RCC 7860 (cell line): ENCODE measurements around the gene SUN5.

Experiments
- DNase-seq: peaks from one replicate; pipeline ENCODE4 v3.0.0-alpha.2; 2015; ENCODE audit warnings: low spot score
- FAIRE-seq: peaks from 2 replicates; lab custom pipeline; 2012; peaks lifted over from hg19 to GRCh38; lab: Jason Lieb, UNC

The SUN5 gene

DNA sequence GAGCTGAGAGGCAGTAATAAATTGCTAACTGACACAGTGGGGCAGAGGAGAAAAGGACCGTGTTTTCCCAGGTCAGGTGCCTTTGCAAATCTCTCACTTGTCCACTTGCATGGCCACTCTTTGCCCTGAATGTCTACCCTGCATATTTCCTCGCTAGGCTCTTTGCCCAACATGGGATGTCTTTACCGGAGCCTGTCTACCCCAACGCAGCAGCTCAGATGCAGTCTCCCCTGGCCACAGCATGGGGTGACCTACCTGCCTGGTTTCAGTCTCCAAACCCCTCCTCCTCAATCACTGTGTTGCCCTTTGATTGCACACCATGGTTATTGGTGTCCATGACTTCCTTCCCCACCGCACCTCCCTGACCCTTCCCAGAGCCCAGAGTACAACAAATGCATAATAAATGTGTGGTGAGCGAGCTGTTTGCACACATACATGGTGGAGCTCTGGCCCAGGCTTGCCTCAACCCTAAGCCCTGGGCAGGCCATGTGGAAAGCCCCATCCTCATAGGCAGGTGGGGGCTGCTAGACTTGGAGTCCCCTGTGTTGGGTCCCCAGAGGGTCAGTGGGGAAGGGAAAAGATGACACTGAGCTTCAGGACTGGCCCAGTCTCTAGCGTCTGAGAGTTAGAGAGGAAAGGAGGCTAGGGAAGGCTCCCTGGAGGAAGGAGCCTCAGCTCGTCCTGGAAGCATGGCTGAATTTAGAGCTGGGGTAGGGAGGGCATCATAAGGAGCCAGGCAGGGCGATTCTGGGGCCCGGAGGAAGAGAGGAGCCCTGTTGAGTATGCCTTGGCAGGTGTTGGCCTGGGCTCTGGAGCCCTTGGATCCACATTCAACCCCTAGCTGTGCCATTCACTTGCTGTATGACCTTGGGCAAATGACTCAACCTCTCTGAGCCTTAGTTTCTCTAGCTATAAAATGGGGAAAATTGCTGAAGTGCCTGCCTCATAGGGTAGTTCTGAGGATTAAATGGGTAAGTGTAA is 22.8 kb upstream of the SUN5 start:
- DNase-seq: no peak
- FAIRE-seq: no peak

DNA sequence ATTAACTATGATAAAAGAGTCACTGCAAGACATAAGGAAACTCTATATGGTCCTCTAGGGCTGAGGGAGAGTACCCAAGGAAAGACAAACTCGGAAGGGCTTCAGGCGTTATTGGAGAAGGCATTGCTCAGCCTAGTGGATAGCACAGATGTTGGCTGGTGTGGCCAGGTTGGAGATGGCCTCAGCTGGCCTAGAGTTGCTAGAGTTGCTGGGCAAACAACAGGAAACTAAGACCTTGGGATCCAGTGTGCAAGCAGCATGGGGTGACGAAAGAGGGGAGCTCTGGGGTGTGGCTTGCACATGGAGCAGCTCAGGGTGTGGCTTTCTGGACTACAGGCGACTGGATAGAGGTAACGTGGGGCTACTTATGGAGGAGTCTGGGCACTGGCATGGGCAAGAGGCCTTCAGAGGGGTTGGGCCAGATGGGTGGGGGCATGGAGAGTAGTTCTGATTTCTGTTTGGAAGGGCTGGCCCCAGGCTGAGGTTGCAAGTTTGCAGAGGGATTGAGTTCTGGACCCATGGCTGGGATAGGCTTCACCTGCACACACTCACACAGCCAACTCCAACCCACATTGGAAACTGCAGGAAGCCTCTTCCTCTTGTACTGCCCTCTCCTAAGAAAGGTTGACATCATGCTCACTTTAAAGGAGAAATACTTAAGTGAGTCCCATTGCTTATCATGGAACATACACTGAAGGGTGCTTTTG is 22.0 kb upstream of the SUN5 start:
- FAIRE-seq: no peak
- DNase-seq: no peak

DNA sequence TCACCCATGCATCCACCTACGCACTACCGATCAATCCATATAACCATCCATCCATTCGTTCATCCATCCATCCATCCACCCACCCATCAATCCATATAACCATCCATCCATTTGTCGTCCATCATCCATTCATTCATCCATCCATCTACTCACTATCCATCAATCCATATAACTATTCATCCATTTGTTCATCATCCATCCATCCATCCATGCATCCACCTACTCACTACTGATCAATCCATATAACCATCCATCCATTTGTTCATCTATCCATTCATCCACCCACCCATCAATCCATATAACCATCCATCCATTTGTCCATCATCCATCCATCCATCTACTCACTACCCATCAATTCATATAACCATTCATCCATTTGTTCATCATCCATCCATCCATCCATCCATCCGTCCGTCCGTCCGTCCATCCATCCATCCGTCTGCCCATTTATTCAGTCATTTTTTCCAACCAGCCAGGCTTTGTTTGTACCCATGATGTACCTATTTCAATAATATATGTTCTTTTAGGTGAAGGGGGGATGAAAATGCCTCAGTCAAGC is 21.2 kb upstream of the SUN5 start:
- FAIRE-seq (no peak), DNase-seq (no peak)

DNA sequence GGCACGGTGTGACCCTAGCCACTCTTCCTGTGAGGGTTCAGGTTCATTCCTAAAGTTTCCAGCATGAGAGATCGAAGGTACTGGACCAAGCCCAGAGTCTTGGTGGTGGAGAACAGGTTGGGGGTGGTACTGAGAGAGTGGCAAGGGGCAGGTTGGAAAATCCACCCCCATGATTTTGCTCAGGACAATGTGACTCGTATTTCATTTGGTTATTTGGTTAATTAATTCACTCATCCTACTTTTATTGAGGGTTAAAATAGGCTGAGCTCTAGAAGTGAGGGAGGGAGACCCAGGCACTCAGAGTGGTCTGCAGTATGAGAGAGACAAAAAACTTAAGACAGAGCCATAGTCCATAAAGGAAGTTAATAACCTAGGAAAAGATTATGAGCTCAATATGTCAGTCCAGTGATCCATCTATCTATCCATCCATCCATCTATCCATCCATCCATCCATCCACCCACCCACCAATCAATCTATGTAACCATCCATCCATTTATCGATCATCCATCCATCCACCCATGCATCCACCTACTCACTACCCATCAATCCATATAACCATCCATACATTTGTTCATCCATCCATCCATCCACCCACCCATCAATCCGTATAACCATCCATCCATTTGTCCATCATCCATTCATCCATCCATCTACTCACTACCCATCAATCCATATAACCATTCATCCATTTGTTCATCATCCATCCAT is 20.5 kb upstream of the SUN5 start:
- no peak for FAIRE-seq
- DNase-seq: no peak

DNA sequence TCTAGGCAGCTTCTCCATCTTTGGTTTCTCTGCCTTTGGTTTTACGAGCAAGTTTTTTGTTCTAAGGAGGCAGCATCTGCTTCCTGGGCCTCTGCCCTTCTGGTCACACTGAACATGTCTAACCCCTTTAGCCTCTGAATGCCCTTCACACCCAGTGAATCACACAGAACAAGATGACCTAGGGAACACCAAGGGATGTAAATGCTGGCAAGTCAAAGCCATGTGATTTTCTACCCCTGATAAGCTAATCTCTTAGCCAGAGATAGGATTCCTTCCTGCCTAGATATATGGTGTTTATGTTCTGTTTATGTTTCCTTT is 20.0 kb upstream of the SUN5 start:
- DNase-seq: no peak
- FAIRE-seq: no peak

DNA sequence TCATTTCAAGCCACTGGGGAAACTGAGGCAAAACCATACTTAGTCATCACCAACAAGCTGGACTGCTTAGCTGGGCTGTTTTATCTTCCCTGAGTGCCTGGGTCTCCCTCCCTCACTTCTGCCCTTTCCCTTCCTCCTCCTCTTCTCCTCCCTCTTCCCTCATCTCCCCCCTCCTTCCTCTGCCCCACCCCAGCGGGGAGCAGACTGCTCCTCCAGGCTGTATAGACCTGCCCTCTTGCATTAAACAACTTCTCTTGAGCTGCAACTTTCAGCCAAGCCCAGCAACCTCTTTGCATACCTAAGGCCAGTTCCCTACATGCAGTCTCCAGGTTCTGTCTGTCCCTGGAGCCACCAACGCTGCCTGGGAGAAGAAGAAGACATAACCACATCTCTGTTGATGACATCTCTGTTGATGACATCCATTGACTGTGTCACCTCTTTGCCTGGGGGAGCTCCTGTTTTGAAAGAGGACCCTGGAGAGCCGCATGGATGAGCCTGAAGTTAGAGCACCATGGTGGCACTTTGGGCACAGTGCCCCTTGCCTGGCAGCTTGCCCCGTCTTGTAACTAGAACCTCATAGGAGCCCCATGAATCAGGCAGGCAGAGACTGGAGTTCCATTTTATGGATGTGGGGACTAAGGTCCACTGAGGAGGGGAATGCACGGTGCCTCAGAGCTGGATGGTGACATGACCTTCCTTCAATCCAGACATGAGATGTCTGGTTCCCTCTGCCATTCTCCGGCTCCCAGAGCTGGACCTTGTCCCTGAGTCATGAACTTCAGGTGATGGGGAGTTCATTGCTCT is 19.4 kb upstream of the SUN5 start:
- DNase-seq (no peak), FAIRE-seq (no peak)

DNA sequence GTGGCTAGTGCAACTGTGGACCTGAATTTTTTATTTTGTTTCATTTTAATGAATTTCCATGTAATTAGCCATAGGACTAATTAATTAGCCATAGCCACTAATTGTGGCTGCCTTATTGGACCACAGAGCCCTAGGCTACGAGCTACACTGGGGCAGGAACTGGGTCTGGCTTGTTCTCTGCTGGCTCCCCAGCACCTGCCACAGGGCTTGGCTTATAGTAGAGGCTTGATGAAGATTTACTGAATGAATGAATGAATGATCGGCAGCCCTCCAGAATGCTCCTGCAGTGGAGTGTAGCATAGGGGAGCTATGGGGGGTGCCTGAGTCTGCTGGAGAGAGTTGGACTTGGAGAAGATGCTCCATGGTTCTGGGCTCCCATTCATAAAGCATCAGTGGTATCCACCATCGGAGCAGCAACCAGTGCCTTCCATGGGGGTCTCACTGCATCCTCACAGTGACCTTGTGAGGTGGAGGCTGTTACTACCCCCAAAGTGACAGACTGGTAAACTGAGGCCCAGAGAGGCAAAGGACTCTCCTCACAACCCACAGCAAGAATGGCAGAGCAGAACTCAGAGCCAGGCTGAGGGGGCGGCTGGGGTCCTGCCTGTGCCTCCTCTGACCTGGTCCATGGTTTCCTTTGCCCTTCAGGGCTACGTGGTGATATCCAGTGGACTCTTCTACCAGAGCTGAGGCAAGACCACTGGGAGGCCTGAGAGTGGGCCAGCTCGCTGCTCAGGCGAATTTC is 18.6 kb upstream of the SUN5 start:
- FAIRE-seq (no peak), DNase-seq (no peak)

DNA sequence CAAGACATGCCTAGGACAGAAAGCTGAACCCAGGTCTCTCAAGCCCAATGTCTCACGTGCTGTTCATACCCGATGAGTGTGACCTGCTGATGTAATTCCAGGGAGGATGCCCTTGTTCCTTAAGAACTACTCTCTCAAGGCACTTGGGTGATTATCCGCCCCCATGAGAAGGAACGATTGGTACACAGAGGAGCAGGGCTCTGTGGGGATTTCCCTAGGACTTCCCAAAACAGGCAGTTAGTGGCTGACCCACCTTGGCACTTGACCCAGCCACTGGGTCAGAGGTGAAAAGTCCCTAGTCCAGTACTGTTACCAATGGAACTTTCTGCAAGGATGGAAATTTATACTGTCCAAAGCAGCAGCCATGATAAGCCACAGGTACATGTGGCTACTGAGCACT is 18.1 kb upstream of the SUN5 start:
- DNase-seq (no peak), FAIRE-seq (no peak)

DNA sequence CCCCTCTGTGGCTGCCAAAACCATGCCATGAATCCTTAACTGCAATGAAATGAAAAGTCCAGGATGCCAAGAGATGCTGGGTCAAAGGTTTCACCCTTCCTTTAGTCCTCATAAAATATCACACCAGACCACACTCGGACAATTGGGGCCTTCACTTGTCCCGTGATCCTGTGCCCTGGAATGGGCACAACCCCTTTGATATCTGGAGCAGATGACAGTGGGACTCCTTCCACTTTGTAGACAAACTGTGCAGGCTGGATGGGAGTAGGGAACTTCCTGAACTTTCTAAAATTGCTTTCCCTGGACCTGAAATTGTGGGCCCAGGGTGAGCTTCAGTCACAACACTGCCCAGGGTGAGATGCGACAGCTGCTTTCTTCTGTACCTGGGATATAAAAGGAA is 17.6 kb upstream of the SUN5 start:
- DNase-seq (no peak), FAIRE-seq (no peak)

DNA sequence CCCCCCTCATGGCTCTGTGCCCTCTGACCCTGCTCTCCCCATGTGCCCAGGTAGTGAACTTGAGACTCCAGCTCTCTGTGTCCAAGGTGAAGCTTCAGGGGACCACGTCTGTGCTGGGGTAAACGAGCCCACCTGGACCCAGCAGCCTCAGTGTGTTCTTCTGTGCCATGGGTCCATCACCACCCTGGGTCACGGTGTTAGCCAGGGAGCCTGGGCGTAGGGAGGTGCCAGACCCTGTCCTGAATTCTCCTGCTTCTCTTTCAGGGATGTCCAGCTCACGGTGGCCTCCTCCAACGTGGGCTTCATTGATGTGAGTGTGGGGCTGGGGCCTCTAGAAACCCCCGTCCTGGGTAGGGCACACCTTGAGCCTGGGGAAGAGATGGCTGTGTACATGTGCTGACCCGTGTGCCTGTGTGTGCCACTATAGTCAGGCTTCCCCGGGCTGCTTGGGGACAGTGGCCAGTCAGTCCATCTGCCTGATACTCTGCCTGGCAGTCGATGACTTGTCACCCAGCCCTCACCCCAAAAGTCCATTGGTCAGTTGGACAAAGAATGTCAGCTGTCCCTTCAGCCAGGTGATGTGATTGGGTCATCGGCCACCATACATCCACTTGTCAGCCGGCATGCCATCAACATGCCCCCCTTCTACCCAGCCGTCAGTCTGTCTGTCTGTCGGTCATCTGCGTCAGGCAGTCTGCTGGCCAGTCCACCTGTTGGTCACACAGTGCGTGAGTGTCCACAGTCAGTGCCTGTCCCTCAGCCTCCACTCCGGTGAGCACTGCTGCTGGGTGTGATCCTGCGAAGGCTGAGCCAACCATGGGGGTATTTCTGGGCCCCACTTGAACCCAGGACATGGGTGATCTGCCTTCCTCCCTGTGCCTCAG is 16.3 kb upstream of the SUN5 start:
- FAIRE-seq (no peak), DNase-seq (no peak)

DNA sequence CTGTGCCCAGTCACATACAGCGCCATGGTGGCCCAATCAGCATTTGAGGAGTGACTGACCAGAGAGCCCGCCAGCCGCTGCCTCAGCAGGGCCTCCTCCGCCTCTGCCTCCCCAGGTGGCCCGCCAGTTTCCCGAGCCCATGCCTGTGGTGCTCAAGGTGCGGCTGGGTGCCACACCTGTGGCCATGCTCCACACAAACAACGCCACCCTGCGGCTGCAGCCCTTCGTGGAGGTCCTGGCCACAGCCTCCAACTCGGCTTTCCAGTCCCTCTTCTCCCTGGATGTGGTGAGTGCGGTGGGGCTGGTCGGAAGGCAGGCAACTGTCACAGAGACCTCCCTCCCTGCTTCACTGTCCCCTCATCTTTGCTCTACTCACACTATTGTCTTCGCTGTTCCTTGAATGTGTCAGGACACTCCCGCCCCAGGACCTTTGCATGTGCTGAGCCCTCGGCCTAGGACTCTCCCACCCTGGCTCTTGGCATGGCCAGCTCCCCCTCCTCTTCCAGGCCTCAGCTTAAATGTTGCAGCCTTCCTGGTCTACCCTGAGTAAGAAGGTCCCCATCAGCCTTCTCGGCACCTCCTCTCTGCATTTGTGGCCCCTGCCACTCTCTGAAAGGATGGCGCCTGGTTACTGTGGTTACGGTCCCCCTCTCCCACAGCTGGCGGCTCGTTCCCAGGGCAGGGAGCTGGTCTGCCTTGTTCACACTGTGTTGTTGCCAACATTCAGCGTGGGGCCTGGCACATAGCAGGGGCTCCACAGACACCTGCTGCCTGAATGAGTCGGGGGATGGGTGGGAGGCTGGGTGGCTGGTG is 15.4 kb upstream of the SUN5 start:
- DNase-seq (no peak), FAIRE-seq (no peak)

DNA sequence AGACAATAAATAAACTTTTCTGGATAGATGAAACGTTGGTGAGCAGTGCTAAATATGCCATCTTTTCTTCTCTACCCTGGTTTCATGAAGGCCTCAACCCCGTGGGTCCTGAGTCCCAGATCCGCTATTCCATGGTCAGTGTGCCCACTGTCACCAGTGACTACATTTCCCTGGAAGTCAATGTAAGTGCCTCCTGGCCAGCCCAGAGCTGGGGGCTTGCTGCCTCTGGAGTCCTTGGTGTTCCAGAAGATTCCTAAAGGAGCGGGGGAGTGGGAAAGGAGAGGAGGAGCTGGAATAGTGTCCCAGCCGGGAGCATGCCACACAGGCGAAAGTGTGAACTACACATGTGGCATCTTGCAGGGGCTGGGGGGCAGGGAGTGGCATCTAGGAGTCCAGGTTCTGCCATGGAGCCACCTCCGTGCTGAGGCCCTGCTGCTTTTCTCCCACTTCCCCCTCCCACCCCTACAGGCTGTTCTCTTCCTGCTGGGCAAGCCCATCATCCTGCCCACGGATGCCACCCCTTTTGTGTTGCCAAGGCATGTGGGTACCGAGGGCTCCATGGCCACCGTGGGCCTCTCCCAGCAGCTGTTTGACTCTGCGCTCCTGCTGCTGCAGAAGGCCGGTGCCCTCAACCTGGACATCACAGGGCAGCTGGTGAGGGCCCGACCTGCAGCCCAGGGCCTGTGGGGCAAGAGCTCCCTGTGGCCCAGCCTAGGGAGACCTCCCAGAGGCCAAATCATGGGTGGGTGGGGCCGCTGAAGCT is 14.1 kb upstream of the SUN5 start:
- FAIRE-seq (no peak), DNase-seq (no peak)

DNA sequence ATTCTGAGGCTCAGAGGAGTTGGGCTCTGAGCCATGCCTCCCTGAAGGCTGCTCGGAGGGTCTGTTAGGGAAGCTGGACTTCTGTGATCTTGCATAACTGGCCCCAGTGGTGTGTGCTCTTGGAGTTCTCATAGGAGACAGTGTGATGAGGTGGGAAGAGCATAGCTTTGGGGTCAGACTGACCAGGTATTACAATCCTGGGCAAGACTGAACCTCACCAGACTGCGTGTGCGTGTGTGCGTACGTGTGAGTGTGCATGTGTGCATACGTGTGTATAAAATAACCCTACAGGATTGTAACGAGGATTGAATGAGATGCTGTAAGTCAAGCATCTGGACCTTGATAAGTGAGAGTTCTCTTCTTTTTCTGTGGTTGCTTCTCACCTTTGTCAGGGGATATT is 13.3 kb upstream of the SUN5 start:
- no peak for DNase-seq
- FAIRE-seq: no peak

DNA sequence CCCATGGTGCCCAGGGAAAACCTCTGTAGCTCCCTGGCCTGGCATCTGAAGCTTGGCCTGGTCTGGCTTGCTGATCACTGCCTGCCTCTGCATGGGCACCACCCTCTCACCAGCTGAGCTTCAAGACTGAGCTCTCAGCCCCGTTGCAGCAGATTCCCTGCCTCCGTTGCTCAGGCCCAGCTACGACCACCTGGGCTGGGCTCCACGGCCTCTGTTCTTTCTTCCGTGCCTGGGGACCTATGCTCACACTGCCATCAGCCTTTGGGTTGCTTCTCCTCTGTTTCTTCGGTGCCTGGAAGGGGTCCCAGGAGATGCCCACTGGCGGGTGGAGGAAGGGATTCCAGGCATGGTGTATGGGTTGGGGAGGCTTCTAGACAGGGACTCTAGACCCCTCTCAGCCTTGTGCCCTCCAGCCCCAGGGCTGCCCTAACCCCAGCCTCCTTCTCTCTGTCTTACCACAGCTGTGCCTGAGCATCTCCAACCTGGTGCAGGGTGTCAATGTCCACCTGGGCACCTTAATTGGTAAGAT is 12.4 kb upstream of the SUN5 start:
- FAIRE-seq (no peak), DNase-seq (no peak)

DNA sequence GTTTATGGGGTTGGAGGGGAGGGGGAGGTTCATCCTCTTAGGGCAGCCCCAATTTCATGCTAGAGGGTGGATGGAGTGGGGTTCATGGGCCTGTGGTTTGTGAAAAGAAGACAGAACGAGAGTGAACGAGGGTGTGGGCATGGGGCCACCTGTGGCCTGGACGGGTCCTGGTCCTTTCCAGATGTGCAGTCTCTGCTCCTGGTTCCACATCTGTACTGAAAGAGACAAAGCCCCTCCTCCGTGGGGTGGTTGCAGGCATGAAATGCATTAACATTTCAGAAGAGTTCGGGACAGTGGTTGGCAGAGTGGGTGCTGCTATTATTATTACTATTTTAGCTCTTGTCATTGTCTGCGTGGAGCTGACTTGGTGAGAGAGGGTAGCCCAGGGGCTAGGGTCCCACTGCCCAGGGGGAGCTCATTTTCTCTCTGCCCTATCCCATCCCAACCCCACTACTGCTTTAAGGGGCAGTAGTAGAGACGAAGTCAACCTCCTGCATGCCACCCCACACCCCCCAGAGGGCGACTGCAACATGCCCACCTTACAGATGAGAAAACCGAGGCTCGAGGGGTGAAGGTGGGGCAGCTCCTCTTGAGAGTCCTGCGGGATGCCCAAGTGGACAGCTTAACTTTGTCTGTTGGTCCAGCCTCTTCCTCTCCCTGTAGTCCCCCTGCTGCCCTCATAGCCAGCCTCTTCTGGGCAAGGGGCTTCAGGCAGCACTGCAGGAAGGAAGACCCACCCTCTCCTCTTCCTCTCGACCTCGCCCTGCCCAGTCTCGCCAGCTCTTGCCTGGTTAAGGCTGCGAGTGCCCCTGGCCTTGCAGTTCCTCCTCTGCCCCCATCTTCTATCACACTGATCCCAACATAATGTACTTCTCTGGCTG is 11.7 kb upstream of the SUN5 start:
- no peak for DNase-seq
- FAIRE-seq: no peak

DNA sequence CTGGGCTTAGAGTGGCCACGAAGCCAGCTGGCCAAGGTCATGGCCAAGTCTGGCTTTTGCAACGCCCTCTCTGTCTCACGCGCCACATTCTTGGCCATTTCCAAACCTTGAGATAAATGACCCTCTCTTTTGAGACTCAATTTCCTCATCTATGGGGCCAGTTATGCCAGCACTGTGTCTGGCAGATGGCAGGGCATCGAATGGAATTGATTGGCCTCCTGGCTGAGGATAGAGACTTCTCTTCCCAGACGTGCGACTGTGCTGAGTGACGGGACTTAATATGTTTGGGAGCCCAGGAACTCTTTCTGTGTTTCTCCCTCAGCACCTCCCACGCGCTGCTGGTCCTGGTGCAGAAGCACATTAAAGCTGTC is 10.9 kb upstream of the SUN5 start:
- FAIRE-seq (no peak), DNase-seq (no peak)
